Esophagus muscularis mucosa (tissue), 4 donors: ENCODE data around the gene RNGTT. TPM values are rescaled to one million over a fixed set of nuclear protein-coding genes. Genes with fewer than 3 reads are reported as not detected.
A peak's percentile ranks its signal among the peaks of the same experiment; 100 is the strongest.
"Not testable (repeated sequence)": the region's sequence is repeated elsewhere in the genome, so short reads cannot be mapped to it uniquely, and the experiment has no call there.

Experiments used
- DNase-seq: peaks from one replicate; pipeline ENCODE4 v3.0.0-alpha.2; 2017; ENCODE audit errors: extremely low spot score
- H3K27ac ChIP-seq, 4 donors: fragments of 200-600 bp; sonication (generic); replicated peaks in 1 of 4; 1 replicate in 3 of 4; 2 replicates in 1 of 4; pipeline ENCODE4 v1.5.1; 2016 to 2019; ENCODE audit warnings: mild to moderate bottlenecking in 1 of 4
- H3K27me3 ChIP-seq, 4 donors: fragments of 200-600 bp; sonication (generic); one replicate each; pipeline versions ENCODE4 v1.5.1 to v1.6.0; 2016 to 2019
- H3K36me3 ChIP-seq, 4 donors: fragments of 200-600 bp; sonication (generic); one replicate each; pipeline ENCODE4 v1.5.1; 2016 to 2019
- H3K4me1 ChIP-seq, 4 donors: fragments of 200-600 bp; sonication (generic); one replicate each; pipeline ENCODE4 v1.5.1; 2016 to 2019
- H3K4me3 ChIP-seq, 4 donors: fragments of 200-600 bp; sonication (generic); 1 replicate in 2 of 4; 2 replicates in 2 of 4; pipeline ENCODE4 v1.5.1; 2016 to 2019; ENCODE audit warnings: mild to moderate bottlenecking in 4 of 4, moderate library complexity in 1 of 4
- H3K9me3 ChIP-seq, 4 donors: fragments of 200-600 bp; sonication (generic); 1 replicate in 3 of 4; 2 replicates in 1 of 4; pipeline ENCODE4 v1.5.1; 2016 to 2019
- EP300 ChIP-seq: sonication (generic); formaldehyde crosslinking; IDR thresholded peaks from one replicate; pipeline ENCODE4 v1.6.1; 2017; ENCODE audit warnings: antibody characterized with exemption
- POLR2A ChIP-seq: fragments of 450-650 bp; IDR thresholded peaks from one replicate; pipeline ENCODE4 v1.6.1; 2017; ENCODE audit warnings: antibody characterized with exemption, moderate library complexity, mild to moderate bottlenecking, low read depth
- POLR2AphosphoS5 ChIP-seq, 2 donors: sonication (generic); formaldehyde crosslinking; IDR thresholded peaks; one replicate each; pipeline ENCODE4 v1.6.1; 2017; ENCODE audit warnings: antibody characterized with exemption in 2 of 2
- WGBS: methylation state at CpG from one replicate; pipeline ENCODE4 v1.1.5; 2018; 5-methylcytosine and 5-hydroxymethylcytosine counted together
- intact Hi-C: fragments of 100-400 bp; cut with DNase I; formaldehyde crosslinking; loops from one replicate; pipeline ENCODE4 v1.15.1; 2023
- total RNA-seq, 4 donors: library from RNA; depleted of rRNA; stranded (reverse); fragments of >200 nt; gene quantifications; one replicate each; pipeline versions ENCODE4 v1.1.0 to v1.2.1, GENCODE V29; 2016
- TF ChIP-seq, protein P1 (sequence below), 3 experiments: fragments of 200-600 bp in 2 of 3; fragments of 450-650 bp in 1 of 3; sonication (generic) in 2 of 3; IDR thresholded peaks; one replicate each; pipeline ENCODE4 v1.5.1; 2017 to 2019; ENCODE audit warnings: antibody characterized with exemption in 3 of 3, mild to moderate bottlenecking in 2 of 3, moderate library complexity in 1 of 3

RNGTT gene
- total RNA-seq, 4 donors from 2014 or later: 10.7 to 13.9 (median 12.0) TPM

DNA sequence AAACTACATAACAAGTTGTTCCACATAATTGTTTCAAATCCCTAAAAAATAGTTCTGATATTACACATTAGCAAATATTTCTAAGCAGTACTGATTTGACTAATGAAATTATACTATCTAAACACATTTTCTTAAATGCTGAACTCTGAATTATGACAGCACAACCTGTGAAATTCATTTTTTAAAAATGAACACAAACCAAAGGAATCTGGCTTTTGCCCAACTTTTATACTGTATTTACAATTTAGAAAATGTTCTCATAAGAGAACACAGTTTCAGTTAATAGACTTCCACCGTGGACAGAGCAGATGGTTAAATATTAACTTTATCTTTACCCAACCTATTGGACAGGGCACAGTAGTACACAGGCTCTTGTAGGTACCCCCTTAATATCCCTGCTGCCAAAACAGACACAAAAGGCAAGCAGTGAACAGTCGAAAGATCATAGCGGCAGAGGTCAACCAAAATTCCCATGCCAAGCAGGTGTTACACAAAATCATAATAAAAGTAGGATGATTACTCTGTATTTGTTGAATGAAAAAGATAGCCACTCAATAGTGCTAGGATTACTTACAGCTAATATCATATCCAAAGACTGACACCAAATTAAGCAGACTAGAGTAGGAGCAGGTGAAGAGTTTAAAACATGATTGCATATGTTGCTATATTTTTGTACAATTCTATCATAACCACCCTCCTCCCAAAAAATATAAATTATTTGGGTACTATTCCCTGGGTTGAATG, 122.5 kb downstream of the RNGTT start:
- intact Hi-C loops: no loop called here
- TF ChIP-seq POLR2A (no peak), EP300 (no peak), POLR2AphosphoS5 (IDR thresholded peaks at IDR 0.05) (no peak)
- TF ChIP-seq, protein P1, sequence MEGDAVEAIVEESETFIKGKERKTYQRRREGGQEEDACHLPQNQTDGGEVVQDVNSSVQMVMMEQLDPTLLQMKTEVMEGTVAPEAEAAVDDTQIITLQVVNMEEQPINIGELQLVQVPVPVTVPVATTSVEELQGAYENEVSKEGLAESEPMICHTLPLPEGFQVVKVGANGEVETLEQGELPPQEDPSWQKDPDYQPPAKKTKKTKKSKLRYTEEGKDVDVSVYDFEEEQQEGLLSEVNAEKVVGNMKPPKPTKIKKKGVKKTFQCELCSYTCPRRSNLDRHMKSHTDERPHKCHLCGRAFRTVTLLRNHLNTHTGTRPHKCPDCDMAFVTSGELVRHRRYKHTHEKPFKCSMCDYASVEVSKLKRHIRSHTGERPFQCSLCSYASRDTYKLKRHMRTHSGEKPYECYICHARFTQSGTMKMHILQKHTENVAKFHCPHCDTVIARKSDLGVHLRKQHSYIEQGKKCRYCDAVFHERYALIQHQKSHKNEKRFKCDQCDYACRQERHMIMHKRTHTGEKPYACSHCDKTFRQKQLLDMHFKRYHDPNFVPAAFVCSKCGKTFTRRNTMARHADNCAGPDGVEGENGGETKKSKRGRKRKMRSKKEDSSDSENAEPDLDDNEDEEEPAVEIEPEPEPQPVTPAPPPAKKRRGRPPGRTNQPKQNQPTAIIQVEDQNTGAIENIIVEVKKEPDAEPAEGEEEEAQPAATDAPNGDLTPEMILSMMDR (IDR thresholded peaks at IDR 0.05): no peak

DNA sequence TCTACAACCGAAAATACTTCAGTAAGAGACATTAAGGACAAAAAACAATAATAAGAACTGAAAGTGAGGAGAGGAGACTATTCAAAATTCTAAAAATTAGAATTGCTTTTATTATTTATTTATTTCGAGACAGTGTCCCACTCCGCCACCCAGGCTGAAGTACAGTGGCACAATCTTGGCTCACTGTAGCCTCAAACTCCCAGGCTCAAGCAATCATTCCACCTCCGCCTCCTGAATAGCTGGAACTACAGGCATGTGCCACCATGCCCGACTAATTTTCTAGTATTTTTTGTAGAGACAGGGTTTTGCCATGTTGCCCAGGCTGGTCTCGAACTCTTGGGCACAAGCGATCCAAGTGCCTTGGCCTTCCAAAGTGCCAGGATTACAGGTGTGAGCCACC, 123.1 kb downstream of the RNGTT start:
- no peak for DNase-seq
- H3K4me1 ChIP-seq: peaks cover 0 to 38% (median 35%) of the 10 kb centered on the region in 4 donors
- H3K27ac ChIP-seq: peak overlapping the region; percentile 41 to 51 (median 45)

More for the DNA sequence above, 122.5 kb downstream of the RNGTT start:
- H3K4me3 ChIP-seq: no peak overlapping the region
- H3K4me1 ChIP-seq: peaks cover 0 to 38% (median 35%) of the 10 kb centered on the region in 4 donors
- WGBS: 41% methylated on average over 3 of the region's 3 CpGs
- DNase-seq: no peak
- peaks cover 0 to 3% (median 0%) of the 10 kb centered on the region in 4 donors for H3K36me3 ChIP-seq
- H3K9me3 ChIP-seq: no peaks in the 10 kb centered on the region
- H3K27ac ChIP-seq: peak overlapping the region; percentile 41 to 51 (median 45)
- no peaks in the 10 kb centered on the region for H3K27me3 ChIP-seq

DNA sequence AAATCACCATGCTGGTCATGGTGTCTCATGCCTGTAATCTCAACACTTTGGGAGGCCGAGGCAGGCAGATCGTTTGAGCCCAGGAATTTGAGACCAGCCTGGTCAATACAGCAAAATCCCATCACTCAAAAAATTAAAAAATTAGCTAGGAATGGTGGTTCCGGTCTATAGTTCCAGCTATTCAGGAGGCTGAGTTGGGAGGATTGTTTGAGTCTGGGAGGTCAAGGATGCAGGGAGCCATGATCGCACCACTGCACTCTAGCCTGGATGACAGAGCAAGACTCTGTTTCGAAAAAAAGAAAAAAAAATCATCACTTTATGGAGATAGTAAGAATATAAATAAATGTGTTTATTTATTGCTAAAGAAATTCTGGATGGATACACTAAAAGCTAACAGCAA, 124.1 kb downstream of the RNGTT start:
- 95% methylated on average over 5 of the region's 5 CpGs for WGBS
- Histone ChIP-seq H3K9me3 (no peaks in the 10 kb centered on the region), H3K36me3 (peaks cover 0 to 3% (median 0%) of the 10 kb centered on the region in 4 donors), H3K4me1 (peaks cover 0 to 38% (median 35%) of the 10 kb centered on the region in 4 donors), H3K4me3 (no peak overlapping the region), H3K27me3 (no peaks in the 10 kb centered on the region), H3K27ac (no peak overlapping the region)
- no peak for DNase-seq
- no peak for TF ChIP-seq POLR2AphosphoS5 (IDR thresholded peaks at IDR 0.05)
- TF ChIP-seq, protein P1 (IDR thresholded peaks at IDR 0.05): no peak
- no peak for TF ChIP-seq POLR2A
- no peak for TF ChIP-seq EP300
- intact Hi-C loops: no loop called here

More for the DNA sequence above, 123.1 kb downstream of the RNGTT start:
- WGBS: 91% methylated on average over 7 of the region's 7 CpGs
- peaks cover 0 to 3% (median 0%) of the 10 kb centered on the region in 4 donors for H3K36me3 ChIP-seq
- H3K27me3 ChIP-seq: no peaks in the 10 kb centered on the region
- H3K9me3 ChIP-seq: no peaks in the 10 kb centered on the region
- TF ChIP-seq, protein P1 (IDR thresholded peaks at IDR 0.05): no peak
- TF ChIP-seq POLR2A: no peak
- no peak for TF ChIP-seq EP300
- no peak for TF ChIP-seq POLR2AphosphoS5 (IDR thresholded peaks at IDR 0.05)
- intact Hi-C loops: no loop called here
- no peak overlapping the region for H3K4me3 ChIP-seq

DNA sequence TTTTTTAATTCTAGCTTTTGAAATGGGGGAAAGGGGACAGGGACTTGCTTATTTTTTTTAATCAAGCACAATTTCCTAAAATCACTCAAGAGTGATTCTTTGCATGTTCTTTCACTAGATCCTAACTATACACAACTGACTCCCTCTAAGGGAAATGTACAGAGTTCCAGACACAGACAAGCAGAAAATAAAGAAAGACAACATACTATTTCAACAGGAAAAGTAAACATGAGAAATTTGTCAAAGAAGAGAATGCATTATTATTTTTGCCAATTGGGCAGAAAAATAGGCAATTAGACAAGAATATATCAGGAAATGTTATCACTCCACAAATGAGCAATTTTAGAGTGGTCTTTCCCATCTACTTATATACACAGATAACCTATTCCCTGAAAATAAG, 128.2 kb downstream of the RNGTT start:
- H3K9me3 ChIP-seq: no peaks in the 10 kb centered on the region
- intact Hi-C loops: no loop called here

DNA sequence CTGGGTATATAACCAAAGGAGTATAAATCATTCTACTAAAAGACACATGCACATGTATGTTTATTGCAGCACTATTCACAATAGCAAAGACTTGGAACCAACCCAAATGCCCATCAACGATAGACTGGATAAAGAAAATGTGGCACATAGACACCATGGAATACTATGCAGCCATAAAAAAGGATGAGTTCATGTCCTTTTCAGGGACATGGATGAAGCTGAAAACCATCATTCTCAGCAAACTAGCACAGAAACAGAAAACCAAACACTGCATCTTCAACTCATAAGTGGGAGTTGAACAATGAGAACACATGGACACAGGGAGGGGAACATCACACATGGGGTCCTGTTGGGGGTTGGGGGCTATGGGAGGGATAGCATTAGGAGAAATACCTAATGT, 130.3 kb downstream of the RNGTT start:
- H3K9me3 ChIP-seq, H3K27ac ChIP-seq, H3K27me3 ChIP-seq, H3K36me3 ChIP-seq, H3K4me1 ChIP-seq, H3K4me3 ChIP-seq, DNase-seq, intact Hi-C loops: not testable (repeated sequence)
- 100% methylated on average over 1 of the region's 1 CpG for WGBS

More for the DNA sequence above, 128.2 kb downstream of the RNGTT start:
- Histone ChIP-seq H3K27me3 (no peaks in the 10 kb centered on the region), H3K36me3 (no peaks in the 10 kb centered on the region), H3K4me3 (no peak overlapping the region), H3K27ac (no peak overlapping the region), H3K4me1 (peaks cover 0 to 5% (median 4%) of the 10 kb centered on the region in 4 donors)
- DNase-seq: no peak
- TF ChIP-seq POLR2AphosphoS5 (IDR thresholded peaks at IDR 0.05) (no peak), POLR2A (no peak), EP300 (no peak)
- TF ChIP-seq, protein P1 (IDR thresholded peaks at IDR 0.05): no peak

DNA sequence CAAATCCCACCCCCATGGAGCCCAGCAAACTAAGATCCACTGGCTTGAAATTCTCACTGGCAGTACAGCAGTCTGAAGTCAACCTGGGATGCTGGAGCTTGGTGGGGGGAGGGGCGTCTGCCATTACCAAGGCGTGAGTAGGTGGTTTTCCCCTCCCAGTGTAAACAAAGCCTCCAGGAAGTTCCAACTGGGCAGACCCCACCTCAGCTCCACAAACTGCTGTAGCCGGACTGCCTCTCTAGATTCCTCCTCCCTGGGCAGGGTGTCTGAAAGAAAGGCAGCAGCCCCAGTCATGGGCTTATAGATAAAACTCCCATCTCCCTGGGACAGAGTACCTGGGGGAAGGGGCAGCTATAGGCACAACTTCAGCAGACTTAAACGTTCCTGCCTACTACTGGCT, 135.8 kb downstream of the RNGTT start:
- H3K9me3 ChIP-seq, H3K27ac ChIP-seq, H3K36me3 ChIP-seq, H3K27me3 ChIP-seq, H3K4me1 ChIP-seq, H3K4me3 ChIP-seq, DNase-seq, intact Hi-C loops: not testable (repeated sequence)
- 98% methylated on average over 4 of the region's 4 CpGs for WGBS
